ENCODE measurements around the gene TBCC. TPM values are rescaled to one million over a fixed set of nuclear protein-coding genes. Genes with fewer than 3 reads are reported as not detected.
"Not testable (repeated sequence)": the region's sequence is repeated elsewhere in the genome, so short reads cannot be mapped to it uniquely, and the experiment has no call there.

TBCC gene
- total and polyA plus RNA-seq, 7 donors: 16.6 to 39.6 (median 30.6) TPM

DNA sequence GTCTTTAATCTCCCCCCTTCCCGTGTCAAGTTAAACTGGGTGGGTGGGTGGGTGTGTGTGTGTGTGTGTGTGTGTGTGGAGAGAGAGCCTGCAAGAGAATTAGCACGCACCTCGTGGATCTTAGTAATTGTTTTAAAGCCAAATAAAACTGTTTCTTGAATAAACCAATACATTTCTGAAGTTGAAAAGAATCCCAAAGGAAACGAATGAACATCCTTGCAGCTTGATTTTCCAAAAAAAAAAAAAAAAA, 35.6 kb upstream of the TBCC start:
- 0% methylated on average over 4 of the region's 4 CpGs for WGBS, 2 donors
- intact Hi-C loops (cut with DNase I): loop anchor here (5.0 kb wide), 1 partner anchor 391 kb away; the partner anchor contains the start of gene SRF

DNA sequence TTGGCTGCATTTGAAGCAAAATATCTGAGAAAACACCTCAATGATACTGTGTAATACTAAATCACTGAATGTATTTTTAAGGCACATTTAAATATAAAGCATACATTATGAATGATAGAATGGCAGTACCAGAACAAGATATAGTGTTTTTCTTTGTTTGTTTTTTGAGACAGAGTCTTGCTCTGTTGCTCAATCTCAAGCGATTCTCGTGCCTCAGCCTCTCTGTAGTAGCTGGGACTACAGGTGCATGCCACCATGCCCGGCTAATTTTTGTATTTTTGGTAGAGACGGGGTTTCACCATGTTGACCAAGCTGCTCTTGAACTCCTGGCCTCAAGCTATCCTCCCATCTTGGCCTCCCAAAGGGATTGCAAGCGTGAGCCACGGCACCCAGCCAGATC, 33.6 kb upstream of the TBCC start:
- Histone ChIP-seq H3K36me3 (no peaks in the 10 kb centered on the region), H3K4me1 (peaks cover 0 to 18% (median 10%) of the 10 kb centered on the region in 4 donors), H3K9me3 (no peaks in the 10 kb centered on the region), H3K27me3 (no peaks in the 10 kb centered on the region), H3K4me3 (no peak overlapping the region), H3K27ac (no peak overlapping the region)
- 88 to 92% methylated on average over 6 of the region's 6 CpGs for WGBS, 2 donors
- no peak for TF ChIP-seq POLR2A (IDR thresholded peaks at IDR 0.05)
- no peak for TF ChIP-seq POLR2AphosphoS5 (IDR thresholded peaks at IDR 0.05)
- TF ChIP-seq, protein P1, sequence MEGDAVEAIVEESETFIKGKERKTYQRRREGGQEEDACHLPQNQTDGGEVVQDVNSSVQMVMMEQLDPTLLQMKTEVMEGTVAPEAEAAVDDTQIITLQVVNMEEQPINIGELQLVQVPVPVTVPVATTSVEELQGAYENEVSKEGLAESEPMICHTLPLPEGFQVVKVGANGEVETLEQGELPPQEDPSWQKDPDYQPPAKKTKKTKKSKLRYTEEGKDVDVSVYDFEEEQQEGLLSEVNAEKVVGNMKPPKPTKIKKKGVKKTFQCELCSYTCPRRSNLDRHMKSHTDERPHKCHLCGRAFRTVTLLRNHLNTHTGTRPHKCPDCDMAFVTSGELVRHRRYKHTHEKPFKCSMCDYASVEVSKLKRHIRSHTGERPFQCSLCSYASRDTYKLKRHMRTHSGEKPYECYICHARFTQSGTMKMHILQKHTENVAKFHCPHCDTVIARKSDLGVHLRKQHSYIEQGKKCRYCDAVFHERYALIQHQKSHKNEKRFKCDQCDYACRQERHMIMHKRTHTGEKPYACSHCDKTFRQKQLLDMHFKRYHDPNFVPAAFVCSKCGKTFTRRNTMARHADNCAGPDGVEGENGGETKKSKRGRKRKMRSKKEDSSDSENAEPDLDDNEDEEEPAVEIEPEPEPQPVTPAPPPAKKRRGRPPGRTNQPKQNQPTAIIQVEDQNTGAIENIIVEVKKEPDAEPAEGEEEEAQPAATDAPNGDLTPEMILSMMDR (IDR thresholded peaks at IDR 0.05): no peak
- no peak for TF ChIP-seq EP300 (IDR thresholded peaks at IDR 0.05)
- intact Hi-C loops (cut with DNase I): no loop called here
- DNase-seq: no peak

More for the DNA sequence above, 35.6 kb upstream of the TBCC start:
- Histone ChIP-seq H3K27ac (peak overlapping the region; percentile 96 to 100 (median 100)), H3K4me3 (peak overlapping the region; percentile 80 to 98 (median 90)), H3K9me3 (no peaks in the 10 kb centered on the region), H3K27me3 (no peaks in the 10 kb centered on the region), H3K36me3 (no peaks in the 10 kb centered on the region), H3K4me1 (peaks cover 0 to 37% (median 28%) of the 10 kb centered on the region in 4 donors)
- DNase-seq: no peak
- no peak for TF ChIP-seq EP300 (IDR thresholded peaks at IDR 0.05)
- TF ChIP-seq, protein P1 (IDR thresholded peaks at IDR 0.05): no peak
- TF ChIP-seq POLR2AphosphoS5 (IDR thresholded peaks at IDR 0.05): no peak
- TF ChIP-seq POLR2A (IDR thresholded peaks at IDR 0.05): no peak

DNA sequence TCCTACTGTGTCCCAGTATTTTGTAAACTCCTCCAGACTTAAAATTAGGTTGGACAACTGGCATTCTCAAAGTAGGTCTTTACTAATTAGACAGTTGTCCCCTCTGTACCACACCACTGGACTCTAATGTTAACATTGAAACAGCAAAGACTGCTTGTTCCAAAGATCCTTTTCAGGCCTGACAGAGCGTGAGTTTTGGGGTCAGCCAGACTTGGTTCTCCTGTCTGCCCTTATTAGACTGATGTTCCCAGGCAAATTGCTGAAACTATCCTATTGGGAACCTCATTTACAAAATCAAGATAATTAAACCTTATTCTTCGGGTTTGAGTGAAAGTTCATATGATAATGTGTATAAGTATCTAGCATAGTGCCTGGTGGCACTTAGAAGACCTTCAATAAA, 32.2 kb upstream of the TBCC start:
- Histone ChIP-seq H3K9me3 (no peaks in the 10 kb centered on the region), H3K27me3 (no peaks in the 10 kb centered on the region), H3K4me3 (no peak overlapping the region), H3K36me3 (no peaks in the 10 kb centered on the region), H3K27ac (no peak overlapping the region), H3K4me1 (peaks cover 0 to 18% (median 9%) of the 10 kb centered on the region in 4 donors)
- intact Hi-C loops (cut with DNase I): no loop called here
- WGBS, 2 donors: 66 to 81% methylated on average over 2 of the region's 2 CpGs
- no peak for DNase-seq
- TF ChIP-seq POLR2A (IDR thresholded peaks at IDR 0.05): no peak
- TF ChIP-seq EP300 (IDR thresholded peaks at IDR 0.05): no peak
- no peak for TF ChIP-seq POLR2AphosphoS5 (IDR thresholded peaks at IDR 0.05)
- TF ChIP-seq, protein P1 (IDR thresholded peaks at IDR 0.05): no peak

DNA sequence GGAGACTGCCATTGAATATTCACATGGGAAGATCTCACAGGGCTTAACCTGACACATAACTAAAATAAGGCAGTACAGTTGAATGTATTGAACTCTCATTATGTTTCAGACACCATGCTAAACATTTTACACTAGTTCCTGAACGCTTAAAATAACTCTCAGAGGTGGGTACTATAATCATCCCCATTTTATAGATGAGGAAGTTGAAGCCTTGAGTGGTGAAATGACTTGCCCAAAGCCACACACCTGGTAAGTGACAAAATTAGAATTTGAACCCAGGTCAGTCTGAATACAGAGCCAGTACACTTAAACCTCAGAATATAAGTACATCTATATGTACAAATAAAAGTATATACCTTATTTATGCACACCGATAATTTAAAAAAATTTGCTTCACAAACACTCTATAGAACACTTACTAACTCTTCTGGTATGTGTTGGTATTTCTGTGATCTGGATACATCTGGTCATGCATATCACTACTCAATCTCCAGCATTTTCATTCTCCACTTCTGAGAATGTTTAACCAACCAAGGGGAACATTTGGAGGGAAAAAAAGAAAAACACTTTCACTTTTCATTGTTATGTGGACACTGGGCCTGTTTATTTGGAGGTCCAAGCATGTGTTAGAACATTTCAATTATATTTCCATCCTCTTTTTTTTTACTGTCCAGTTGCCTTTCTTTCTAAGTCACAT, 31.4 kb upstream of the TBCC start:
- peaks cover 0 to 18% (median 9%) of the 10 kb centered on the region in 4 donors for H3K4me1 ChIP-seq
- no peak for DNase-seq
- no peaks in the 10 kb centered on the region for H3K9me3 ChIP-seq
- TF ChIP-seq POLR2AphosphoS5 (IDR thresholded peaks at IDR 0.05) (no peak), POLR2A (IDR thresholded peaks at IDR 0.05) (no peak), EP300 (IDR thresholded peaks at IDR 0.05) (no peak)
- TF ChIP-seq, protein P1 (IDR thresholded peaks at IDR 0.05): no peak
- no peak overlapping the region for H3K27ac ChIP-seq
- 43 to 59% methylated on average over 2 of the region's 2 CpGs for WGBS, 2 donors
- intact Hi-C loops (cut with DNase I): no loop called here
- no peaks in the 10 kb centered on the region for H3K36me3 ChIP-seq
- H3K27me3 ChIP-seq: no peaks in the 10 kb centered on the region
- no peak overlapping the region for H3K4me3 ChIP-seq

DNA sequence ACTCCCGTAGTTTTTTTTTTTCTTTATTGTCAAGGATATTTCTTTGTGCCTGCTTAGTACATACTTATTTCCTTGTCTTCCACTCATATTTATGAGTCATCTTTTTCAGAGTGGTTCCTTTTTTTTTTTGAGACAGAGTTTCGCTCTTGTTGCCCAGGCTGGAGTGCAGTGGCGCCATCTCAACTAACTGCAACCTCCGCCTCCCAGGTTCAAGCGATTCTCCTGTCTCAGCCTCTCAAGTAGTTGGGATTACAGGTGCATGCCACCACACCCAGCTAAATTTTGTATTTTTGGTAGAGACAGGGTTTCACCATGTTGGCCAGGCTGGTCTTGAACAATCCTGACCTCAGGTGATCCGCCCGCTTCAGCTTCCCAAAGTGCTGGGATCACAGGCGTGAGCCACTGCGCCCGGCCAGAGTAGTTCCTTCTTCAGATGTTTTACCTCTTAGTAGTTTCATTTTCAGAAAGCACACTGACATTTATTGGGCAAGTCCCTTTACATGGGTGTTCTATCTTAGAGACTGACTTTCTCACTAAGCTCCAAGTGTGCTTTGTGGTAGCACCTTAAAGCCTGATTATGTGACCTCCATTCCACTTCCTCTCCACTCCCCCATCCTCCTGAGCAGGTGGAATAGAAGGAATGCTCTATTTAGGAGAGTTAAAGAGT, 29.1 kb upstream of the TBCC start:
- peak overlapping the region in 3 of 4 donors; percentile 2 to 39 (median 34) for H3K27ac ChIP-seq
- H3K27me3 ChIP-seq; H3K36me3 ChIP-seq; H3K9me3 ChIP-seq; intact Hi-C loops (cut with DNase I); H3K4me3 ChIP-seq; DNase-seq; H3K4me1 ChIP-seq: not testable (repeated sequence)
- WGBS, 2 donors: 52 to 82% methylated on average over 10 of the region's 10 CpGs

Data from sigmoid colon (tissue), 7 donors.